ENCODE data around the gene MAPK8. TPM values are rescaled to one million over a fixed set of nuclear protein-coding genes. Genes with fewer than 3 reads are reported as not detected.

Gene MAPK8
- total and polyA plus RNA-seq, 2 of the 4 experiments (the other 2 are of a cell fraction), result 41.5 to 54.7 TPM

DNA sequence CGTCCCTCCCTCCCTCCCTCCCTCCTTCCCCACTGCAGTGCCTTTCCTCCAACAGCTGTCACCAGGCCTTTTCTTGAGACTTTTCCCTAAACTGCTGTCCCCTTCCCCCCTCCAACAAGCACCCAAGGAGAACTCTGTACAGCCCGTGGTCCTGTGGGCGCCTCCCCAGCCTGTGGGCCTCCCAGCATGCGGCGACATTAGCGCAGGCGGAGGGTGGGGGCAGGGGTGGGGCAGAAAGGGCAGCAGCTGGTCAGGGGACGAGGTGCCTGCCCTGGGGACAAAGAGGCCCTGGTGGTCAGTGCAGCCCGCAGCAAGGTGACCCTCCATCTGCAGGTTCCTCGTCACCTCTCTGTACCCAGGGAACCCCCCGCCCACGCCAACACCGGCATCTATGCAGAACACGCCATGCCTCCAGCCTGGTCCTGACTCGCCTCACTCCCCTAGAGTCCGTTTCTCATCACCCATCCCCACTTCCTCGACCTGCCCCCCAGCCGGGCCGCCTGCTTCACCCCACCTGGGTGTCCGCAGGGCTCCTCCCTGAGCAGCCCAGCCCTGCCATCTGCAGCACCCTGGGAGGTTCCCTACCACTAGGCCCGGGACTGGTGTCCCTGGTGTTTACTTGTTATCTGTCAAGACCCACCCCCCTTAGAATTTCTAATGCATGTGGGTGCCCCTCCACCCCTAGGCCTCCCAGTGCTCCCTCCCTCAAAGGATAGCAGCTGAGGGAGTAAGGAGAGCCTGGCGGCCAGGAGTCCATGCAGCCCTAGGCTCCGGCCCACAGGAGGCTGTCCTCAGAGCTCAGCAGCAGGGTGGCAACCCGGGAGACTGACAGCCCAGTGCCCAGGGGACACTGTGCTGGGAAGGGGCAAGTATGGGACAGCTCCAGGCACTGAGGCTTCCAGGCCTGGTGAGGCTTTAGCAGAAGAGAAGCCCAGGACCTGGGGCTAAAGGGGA, 150.6 kb downstream of the MAPK8 start:
- peaks cover 6% of the 10 kb centered on the region; the same call in 1 of the 2 replicates for H3K9me1 ChIP-seq (ENCODE audit: insufficient read depth, low read length)
- H3K9me3 ChIP-seq (ENCODE audit: control insufficient read depth, insufficient read depth, low read length), result no peaks in the 10 kb centered on the region
- H2AK9ac ChIP-seq (replicated peaks; ENCODE audit: low read depth, low read length, poor library complexity), result no peak overlapping the region
- ChIA-PET CTCF (no interaction called here), POLR2A (ENCODE audit: unreplicated experiment) (no interaction called here)
- no peaks in the 10 kb centered on the region for H3K27me3 ChIP-seq (ENCODE audit: control insufficient read depth, insufficient read depth, low read length)
- no peak overlapping the region for H2BK120ac ChIP-seq (ENCODE audit: low read depth, low read length)
- H2BK5ac ChIP-seq (ENCODE audit: low read depth, low read length, poor library complexity, severe bottlenecking), result no peak overlapping the region
- no peak overlapping the region for H4K5ac ChIP-seq (ENCODE audit: low read depth, low read length)
- H3K4ac ChIP-seq (ENCODE audit: low read depth, low read length), result no peak overlapping the region
- no peak overlapping the region for H3K23ac ChIP-seq (ENCODE audit: low read depth, low read length)
- no peak overlapping the region for H3K4me3 ChIP-seq (ENCODE audit: insufficient read depth, low read depth, low read length)
- H4K20me1 ChIP-seq (ENCODE audit: insufficient read depth, low read length), result peaks cover 18% of the 10 kb centered on the region; the same call in 1 of the 2 replicates
- 81% methylated on average over 11 of the region's 24 CpGs; no CpG with 5 or more reads in 1 of the 2 experiments for WGBS, 2 experiments (ENCODE audit: extremely low coverage in 2 of 2, insufficient read length in 1 of 2)
- no peak for TF ChIP-seq POLR2A (IDR thresholded peaks at IDR 0.05; ENCODE audit: low read depth, low read length)
- intact Hi-C loops (cut with micrococcal nuclease), result no loop called here
- H2BK15ac ChIP-seq (ENCODE audit: low read depth, low read length), result no peak overlapping the region
- no peak overlapping the region for H3K4me2 ChIP-seq (ENCODE audit: low read depth, low read length)
- dilution Hi-C loops (cut with HindIII; ENCODE audit: low sequenced_read_pairs, unreplicated experiment), result no loop called here
- ATAC-seq (ENCODE audit: low read depth) (no peak; the same call in 1 of the 2 replicates), DNase-seq (no peak)
- H3K56ac ChIP-seq (ENCODE audit: extremely low read depth, insufficient read depth, low read length), result no peak overlapping the region
- no peak overlapping the region for H4K8ac ChIP-seq (ENCODE audit: low read depth in 2 of 2, low read length in 2 of 2)
- H3K14ac ChIP-seq (replicated peaks; ENCODE audit: low read depth, low read length), result no peak overlapping the region
- in situ Hi-C loops (cut with MboI; ENCODE audit: low sequenced_read_pairs), result no loop called here
- no peak overlapping the region for H3K27ac ChIP-seq (ENCODE audit: insufficient read depth, low read length)
- H3K79me1 ChIP-seq (ENCODE audit: low read depth in 1 of 2, low read length in 2 of 2), result peaks cover 4 to 73% of the 10 kb centered on the region in 2 experiments; a peak in 3 of 4 replicates
- no peak overlapping the region for H2AFZ ChIP-seq (replicated peaks; ENCODE audit: low read length, poor library complexity)
- H3K36me3 ChIP-seq (ENCODE audit: control insufficient read depth, insufficient read depth, low read length), result peaks cover 6% of the 10 kb centered on the region; the same call in 1 of the 2 replicates
- no peak overlapping the region for H2AK5ac ChIP-seq (ENCODE audit: low read depth, low read length)
- H4K91ac ChIP-seq (ENCODE audit: insufficient read depth, low read depth, low read length), result no peak overlapping the region
- no peak overlapping the region for H3K9ac ChIP-seq (ENCODE audit: low read depth, low read length)
- peaks cover 10% of the 10 kb centered on the region for H3K4me1 ChIP-seq (ENCODE audit: control insufficient read depth, insufficient read depth, low read length)
- no TSS peak for BruUV-seq (replicated peaks)
- H2BK20ac ChIP-seq (ENCODE audit: low read depth, low read length), result no peak overlapping the region
- no peak overlapping the region for H3K18ac ChIP-seq (ENCODE audit: low read depth, low read length)

All from IMR-90 (cell line).